K562 (cell line): ENCODE measurements around the gene FARSA. TPM values are rescaled to one million over a fixed set of nuclear protein-coding genes. Genes with fewer than 3 reads are reported as not detected.

Experiments used
- ARID3A ChIP-seq: IDR thresholded peaks from 2 replicates; pipeline ENCODE4 v1.6.1; 2012; ENCODE audit warnings: low read depth, low read length, improper control_type of control experiment, borderline replicate concordance
- ARNT ChIP-seq, 2 experiments: fragments of 450-650 bp; IDR thresholded peaks; 2 replicates each; pipeline ENCODE4 v1.6.1; 2016; ENCODE audit warnings: mild to moderate bottlenecking in 1 of 2
- CREB3 ChIP-seq: fragments of 450-650 bp; conservative IDR thresholded peaks from 2 replicates; pipeline ENCODE4 v1.6.1; 2016; ENCODE audit warnings: missing genetic modification characterization, low read depth, mild to moderate bottlenecking, missing compliant biosample characterization, moderate library complexity
- DMBX1 ChIP-seq: fragments of 250-450 bp; sonication (Bioruptor Pico); IDR thresholded peaks from 2 replicates; pipeline ENCODE4 v1.8.0; 2022; ENCODE audit warnings: inconsistent platforms, mild to moderate bottlenecking, moderate library complexity, borderline replicate concordance
- EP400 ChIP-seq: fragments of 450-650 bp; IDR thresholded peaks from 2 replicates; pipeline ENCODE4 v1.6.1; 2017; ENCODE audit warnings: antibody characterized with exemption, mild to moderate bottlenecking, moderate library complexity
- FOSL1 ChIP-seq: fragments of 200-800 bp; sonication (Bioruptor generic); conservative IDR thresholded peaks from 2 replicates; pipeline ENCODE4 v1.6.1; 2016; ENCODE audit warnings: missing genetic modification characterization, missing compliant biosample characterization
- HNRNPLL ChIP-seq: fragments of 200-400 bp; formaldehyde crosslinking; IDR thresholded peaks from 2 replicates; pipeline ENCODE4 v1.6.1; 2017; ENCODE audit warnings: low read length, low read depth, mild to moderate bottlenecking; ENCODE audit not compliant: poor library complexity, severe bottlenecking
- MYNN ChIP-seq, 2 experiments: sonication (generic); formaldehyde crosslinking in 1 of 2; IDR thresholded peaks; 2 replicates each; pipeline versions ENCODE4 v1.5.0 to v1.6.1; 2016 to 2020; ENCODE audit warnings: antibody characterized with exemption in 1 of 2, missing genetic modification reagents in 1 of 2
- RBM14 ChIP-seq: fragments of 200-400 bp; formaldehyde crosslinking; IDR thresholded peaks from 2 replicates; pipeline ENCODE4 v1.6.1; 2018; ENCODE audit warnings: low read depth, mild to moderate bottlenecking, low read length, moderate library complexity, borderline replicate concordance; ENCODE audit not compliant: insufficient read depth
- RBM25 ChIP-seq: fragments of 200-400 bp; formaldehyde crosslinking; IDR thresholded peaks from 2 replicates; pipeline ENCODE4 v1.6.1; 2018; ENCODE audit warnings: low read length, low read depth, moderate library complexity; ENCODE audit not compliant: severe bottlenecking
- SMAD2 ChIP-seq: fragments of 150-350 bp; IDR thresholded peaks from 2 replicates; pipeline ENCODE4 v1.6.1; 2014; ENCODE audit warnings: low read depth, mild to moderate bottlenecking, low read length
- TEAD1 ChIP-seq, 2 experiments: fragments of 450-650 bp in 1 of 2; sonication (generic) in 1 of 2; formaldehyde crosslinking; IDR thresholded peaks; 2 replicates each; pipeline versions ENCODE4 v1.4.0 to v1.8.0; 2020 to 2022; ENCODE audit warnings: mild to moderate bottlenecking in 2 of 2, missing genetic modification reagents in 1 of 2
- TEAD2 ChIP-seq: fragments of 450-650 bp; IDR thresholded peaks from 2 replicates; pipeline ENCODE4 v1.6.1; 2016; ENCODE audit warnings: missing genetic modification characterization, control low read depth, missing compliant biosample characterization
- TFE3 ChIP-seq: fragments of 450-650 bp; formaldehyde crosslinking; IDR thresholded peaks from 2 replicates; pipeline ENCODE4 v1.4.0; 2020; ENCODE audit warnings: mild to moderate bottlenecking, mixed read lengths
- TSHZ1 ChIP-seq: fragments of 250-450 bp; sonication (Bioruptor Pico); IDR thresholded peaks from 2 replicates; pipeline ENCODE4 v1.4.0; 2020; ENCODE audit warnings: mild to moderate bottlenecking, moderate library complexity
- ZBTB1 ChIP-seq: sonication (generic); formaldehyde crosslinking; IDR thresholded peaks from 2 replicates; pipeline ENCODE4 v1.8.1; 2023; ENCODE audit warnings: missing genetic modification reagents, low read depth, mild to moderate bottlenecking, borderline replicate concordance
- ZNF174 ChIP-seq: fragments of 250-450 bp; sonication (Bioruptor Pico); IDR thresholded peaks from 2 replicates; pipeline ENCODE4 v1.4.0; 2020; ENCODE audit warnings: mild to moderate bottlenecking
- ZNF76 ChIP-seq: fragments of 250-450 bp; sonication (Bioruptor Pico); IDR thresholded peaks from 2 replicates; pipeline ENCODE4 v1.4.0; 2020; ENCODE audit warnings: mild to moderate bottlenecking, moderate library complexity, borderline replicate concordance
- ZNF79 ChIP-seq: fragments of 250-450 bp; sonication (Bioruptor Pico); IDR thresholded peaks from 2 replicates; pipeline ENCODE4 v1.4.0; 2020; ENCODE audit warnings: low read depth, mild to moderate bottlenecking, moderate library complexity
- polyA plus RNA-seq, 8 experiments: library from polyadenylated mRNA; depleted of rRNA in 4 of 8; stranded (reverse) in 5 of 8; unstranded in 3 of 8; fragments of >200 nt; fragmentation: Nextera tagmentation in 2 of 8; fragmentation: Illumina TruSeq in 1 of 8; extraction: Ambion mirVana in 2 of 8; extraction: Trizol in 1 of 8; gene quantifications; 2 replicates each; pipeline versions ENCODE4 v1.2.1 to v1.2.3, GENCODE V29; 2011 to 2014; ENCODE audit warnings: inconsistent platforms in 1 of 8, missing spikeins in 1 of 8
- total RNA-seq, 7 experiments: library from RNA; depleted of rRNA in 6 of 7; stranded (reverse); fragments of >200 nt in 6 of 7; fragmentation: Illumina TruSeq in 2 of 7; extraction: Trizol in 2 of 7; gene quantifications; 2 replicates each; pipeline versions ENCODE4 v1.2.1 to v1.2.3, GENCODE V29; 2011 to 2021; ENCODE audit warnings: low replicate concordance in 1 of 7

FARSA gene
- total and polyA plus RNA-seq, 9 of the 15 experiments (the other 6 are each of a cell fraction or from before 2014, with no cell fraction given), result 25.2 to 237 (median 89.6) TPM

GRCh38 chr19:12882589-12882988, 50.9 kb downstream of the FARSA start (continued):
- TF ChIP-seq DMBX1 (CRISPR knock-in tag) (peak; percentile 96), ARNT (IDR thresholded peaks at IDR 0.05) (no peak), FOSL1 (tag) (no peak), ZNF76 (peak; percentile 68; the same call in 1 of the 2 replicates), ZBTB1 (CRISPR knock-in tag) (no peak), TEAD2 (tag) (peak; percentile 71; the same call in 1 of the 2 replicates), RBM14 (no peak), SMAD2 (no peak), TFE3 (0 out of 2 replicates have a peak, but pooled peaks have one; percentile 2), ZNF174 (0 out of 2 replicates have a peak, but pooled peaks have one; percentile 38), RBM25 (no peak), TSHZ1 (peak; percentile 82; the same call in 1 of the 2 replicates), EP400 (no peak), ZNF79 (CRISPR knock-in tag) (peak; percentile 58; the same call in 1 of the 2 replicates), ARID3A (no peak), CREB3 (tag) (peak; percentile 92), HNRNPLL (no peak), MYNN (IDR thresholded peaks at IDR 0.05) (no peak), MYNN (CRISPR knock-in tag; IDR thresholded peaks at IDR 0.05) (no peak), TEAD1 (CRISPR knock-in tag; IDR thresholded peaks at IDR 0.05) (peak in 1 of 2 experiments; percentile 63; a peak in 1 of 4 replicates)
